Measurements from ENCODE around the gene BCO2. TPM values are rescaled to one million over a fixed set of nuclear protein-coding genes. Genes with fewer than 3 reads are reported as not detected.

Gene BCO2, protein sequence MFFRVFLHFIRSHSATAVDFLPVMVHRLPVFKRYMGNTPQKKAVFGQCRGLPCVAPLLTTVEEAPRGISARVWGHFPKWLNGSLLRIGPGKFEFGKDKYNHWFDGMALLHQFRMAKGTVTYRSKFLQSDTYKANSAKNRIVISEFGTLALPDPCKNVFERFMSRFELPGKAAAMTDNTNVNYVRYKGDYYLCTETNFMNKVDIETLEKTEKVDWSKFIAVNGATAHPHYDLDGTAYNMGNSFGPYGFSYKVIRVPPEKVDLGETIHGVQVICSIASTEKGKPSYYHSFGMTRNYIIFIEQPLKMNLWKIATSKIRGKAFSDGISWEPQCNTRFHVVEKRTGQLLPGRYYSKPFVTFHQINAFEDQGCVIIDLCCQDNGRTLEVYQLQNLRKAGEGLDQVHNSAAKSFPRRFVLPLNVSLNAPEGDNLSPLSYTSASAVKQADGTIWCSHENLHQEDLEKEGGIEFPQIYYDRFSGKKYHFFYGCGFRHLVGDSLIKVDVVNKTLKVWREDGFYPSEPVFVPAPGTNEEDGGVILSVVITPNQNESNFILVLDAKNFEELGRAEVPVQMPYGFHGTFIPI
- total RNA-seq (2022; extraction: Qiagen RNA extraction): 0.96 to 1.2 TPM (median 1.1 TPM) in 5 replicates

DNA sequence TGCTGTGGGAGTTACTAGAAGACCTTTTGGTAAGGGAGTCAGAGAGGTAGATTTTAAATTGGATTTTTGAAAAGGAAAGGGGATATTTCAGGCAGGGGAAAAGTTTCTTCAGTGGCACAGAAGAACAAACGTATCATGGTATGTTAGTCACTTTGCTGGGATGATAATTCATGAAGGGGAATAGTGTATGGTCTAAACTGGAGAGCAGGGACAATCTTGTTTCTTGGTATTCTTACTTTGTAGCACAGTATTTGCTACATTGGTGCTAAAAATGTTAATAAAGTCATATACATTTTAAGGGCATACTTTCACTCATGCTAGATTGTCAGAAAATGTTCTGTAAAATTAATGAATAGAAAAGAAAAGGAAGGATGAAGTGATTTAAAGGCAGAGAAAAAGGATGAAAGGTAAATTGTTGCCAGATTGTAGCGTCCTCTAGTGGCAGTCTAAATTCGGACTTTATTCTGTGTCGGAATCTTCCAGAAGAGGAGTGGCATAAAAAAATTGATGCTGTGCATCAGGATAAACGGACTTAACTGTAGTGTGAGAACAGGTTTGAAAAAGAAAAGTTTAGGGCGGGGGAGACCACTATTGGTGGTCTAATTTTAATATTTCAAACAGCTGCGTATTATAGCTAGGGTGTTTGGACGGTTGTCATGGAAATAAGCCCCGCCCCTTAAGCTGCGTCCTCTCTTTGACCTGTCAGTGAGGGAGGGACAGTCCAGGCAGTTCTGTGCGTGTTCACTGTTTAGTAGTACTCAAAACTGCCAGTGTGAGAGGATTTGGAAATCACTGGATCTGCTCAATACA, at the start of gene BCO2:
BCO2 (plus strand) TSS at position 724 of the 810 bp plus-strand sequence. CDS start 90 bp downstream, outside the sequence.

DNA sequence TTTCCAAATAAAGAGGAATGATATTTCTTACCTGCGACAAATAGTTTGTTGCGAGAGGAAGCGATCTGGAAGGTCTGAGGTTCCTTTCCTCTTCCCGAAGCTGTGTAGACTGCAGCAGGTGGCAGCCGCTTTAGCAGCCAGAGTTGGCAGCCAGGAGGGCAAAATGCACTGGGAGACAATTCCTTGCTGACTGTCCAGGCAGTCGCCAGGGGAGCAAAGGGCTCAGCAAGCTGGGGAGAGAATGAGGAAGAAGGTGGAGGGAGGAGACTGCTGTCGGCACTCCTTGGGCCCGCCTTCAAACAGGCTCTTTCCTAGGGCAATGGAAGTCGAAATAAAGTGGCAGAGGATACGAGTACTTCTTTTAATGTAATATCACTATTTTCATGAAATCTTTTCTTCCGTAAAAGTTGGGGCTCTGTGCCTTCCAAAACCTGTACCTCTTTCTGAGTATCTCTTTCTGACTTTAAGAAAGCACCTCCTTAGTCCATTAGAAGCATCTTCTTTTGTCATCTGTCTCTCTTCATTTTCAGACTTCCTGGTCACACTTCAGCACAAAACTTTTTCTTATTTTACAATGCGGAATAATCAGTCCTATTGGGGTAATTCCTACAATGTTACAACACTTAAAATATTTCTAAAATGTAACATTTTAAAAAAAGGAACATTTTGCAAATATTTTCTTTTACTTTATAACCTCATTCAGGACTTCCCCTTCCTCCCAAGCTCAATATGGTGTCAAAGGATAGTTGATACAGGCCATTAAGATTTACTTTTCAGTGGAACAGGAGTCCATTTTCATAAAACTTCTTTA, 11.2 kb upstream of the BCO2 start, which contains the start of gene IL18:
IL18 (minus strand) TSS at position 220 of the 811 bp plus-strand sequence. CDS start 9,041 bp downstream, outside the sequence.

DNA sequence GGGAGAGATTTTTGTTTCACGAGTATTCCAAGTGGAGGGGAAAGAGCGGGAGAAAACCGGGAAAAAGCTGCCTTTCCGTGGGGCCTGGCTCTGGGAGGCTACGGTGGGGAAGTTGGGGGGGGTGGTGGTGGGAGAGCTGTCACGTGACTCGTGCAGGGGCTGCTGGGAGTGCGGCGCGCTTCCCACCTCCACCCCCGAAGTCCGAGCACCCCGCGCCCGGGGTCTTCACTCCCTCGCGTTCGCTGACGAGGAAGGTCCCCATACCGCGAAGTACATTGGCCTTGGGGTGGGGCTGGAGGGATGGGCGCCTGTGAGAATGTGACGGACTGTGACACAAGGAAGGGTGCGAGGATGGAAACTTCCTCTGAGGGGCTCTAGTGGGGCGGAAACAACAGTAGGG, 8.2 kb upstream of the BCO2 start, which contains the start of gene TEX12:
TEX12 (plus strand) TSS at position 228 of the 400 bp plus-strand sequence. CDS start 1,897 bp downstream, outside the sequence.

DNA sequence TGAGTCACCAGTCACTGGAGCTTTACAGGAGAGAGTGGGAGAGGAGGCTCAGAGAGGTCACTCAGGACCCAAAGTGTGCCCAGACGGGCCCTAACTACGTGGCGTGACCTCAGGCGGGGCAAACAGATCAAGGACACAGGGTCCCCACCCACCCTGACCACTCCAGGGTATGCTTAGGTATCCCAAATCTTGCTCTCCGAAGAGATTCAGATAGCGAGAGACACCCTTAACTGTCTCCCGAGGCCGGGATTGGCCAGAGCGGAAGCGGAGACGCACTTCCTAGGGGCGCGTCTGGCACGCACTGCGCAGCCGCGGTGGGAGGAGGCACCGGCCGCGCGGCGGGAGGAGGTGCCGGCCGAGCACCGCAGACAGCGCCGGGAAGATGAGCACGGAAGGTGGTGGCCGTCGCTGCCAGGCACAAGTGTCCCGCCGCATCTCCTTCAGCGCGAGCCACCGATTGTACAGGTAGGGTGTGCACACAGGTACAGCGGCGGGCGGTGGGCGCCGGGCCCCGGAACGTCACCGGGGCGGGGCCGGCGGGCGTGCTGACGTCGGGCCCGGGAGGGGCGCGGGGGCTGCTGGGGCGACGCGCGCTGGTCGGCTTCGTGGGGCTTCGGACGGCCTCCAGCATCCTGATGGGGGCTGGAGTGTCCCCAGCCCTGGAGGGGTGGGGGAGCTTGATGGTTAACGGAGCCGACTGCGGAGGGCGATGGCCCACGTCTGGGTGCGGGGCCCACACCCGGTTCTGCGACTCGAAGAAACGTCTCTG, 50.9 kb downstream of the BCO2 start, which contains the start of gene PTS:
PTS (plus strand) TSS at position 367 of the 769 bp plus-strand sequence; CDS start at position 383, 16 bp downstream.

DNA sequence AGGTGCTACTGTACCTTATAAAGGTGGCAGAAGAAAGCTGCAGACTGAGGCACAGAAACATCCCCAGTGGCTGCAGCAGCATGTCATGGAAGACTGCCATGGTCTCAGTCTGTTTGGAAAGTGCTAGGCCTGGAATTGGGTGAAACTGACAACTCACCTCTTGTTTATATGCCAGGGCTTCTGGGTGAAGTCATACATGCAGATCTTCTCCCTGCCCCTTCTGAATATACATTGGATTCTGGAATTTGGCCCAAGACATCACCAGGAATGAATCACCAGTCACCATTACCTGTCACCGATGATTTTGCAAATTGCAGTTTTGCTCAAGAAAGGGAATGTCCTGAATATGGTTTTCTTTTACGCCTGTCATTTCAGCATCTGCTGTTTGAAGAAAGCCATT, 85.2 kb downstream of the BCO2 start, which contains the start of gene PLET1:
PLET1 (minus strand) TSS at position 371 of the 400 bp plus-strand sequence; CDS start at position 100, 271 bp downstream.

Other genes with a start within 250 kb of the BCO2 start
- gene DIXDC1, start 238.2 kb upstream of the BCO2 start, total RNA-seq (2022; extraction: Qiagen RNA extraction): 5.5 to 10.7 TPM (median 8.5 TPM) in 5 replicates
- gene DLAT, start 150.1 kb upstream of the BCO2 start, total RNA-seq (2022; extraction: Qiagen RNA extraction): 23.6 to 37.0 TPM (median 27.7 TPM) in 5 replicates
- gene PIH1D2, start 101.5 kb upstream of the BCO2 start, total RNA-seq (2022; extraction: Qiagen RNA extraction): 0.62 to 1.0 TPM (median 0.73 TPM) in 5 replicates
- gene NKAPD1, start 101.2 kb upstream of the BCO2 start, total RNA-seq (2022; extraction: Qiagen RNA extraction): 12.7 to 18.1 TPM (median 15.1 TPM) in 5 replicates
- 54.9 to 78.1 TPM (median 69.2 TPM) in 5 replicates for gene TIMM8B, start 88.8 kb upstream of the BCO2 start, total RNA-seq (2022; extraction: Qiagen RNA extraction)
- gene SDHD, start 88.6 kb upstream of the BCO2 start, total RNA-seq (2022; extraction: Qiagen RNA extraction): 63.6 to 86.1 TPM (median 66.8 TPM) in 5 replicates
- gene IL18, start 11.4 kb upstream of the BCO2 start, total RNA-seq (2022; extraction: Qiagen RNA extraction): 93.4 to 103 TPM (median 96.1 TPM) in 5 replicates
- not detected in 5 replicates for gene TEX12, start 8.1 kb upstream of the BCO2 start, total RNA-seq (2022; extraction: Qiagen RNA extraction)
- 27.9 to 31.1 TPM (median 28.4 TPM) in 5 replicates for gene PTS, start 50.9 kb downstream of the BCO2 start, total RNA-seq (2022; extraction: Qiagen RNA extraction)
- not detected in 5 replicates for gene PLET1, start 85.3 kb downstream of the BCO2 start, total RNA-seq (2022; extraction: Qiagen RNA extraction)